Urothelium cell line (cell line): Measurements from ENCODE around the gene CAPN2.

Experiments
- DNase-seq: peaks from one replicate; pipeline ENCODE4 v3.0.0; 2011; ENCODE audit warnings: low spot score, mixed read lengths
- FAIRE-seq: peaks from 2 replicates; lab custom pipeline; 2011; peaks lifted over from hg19 to GRCh38; lab: Jason Lieb, UNC

Gene CAPN2

DNA sequence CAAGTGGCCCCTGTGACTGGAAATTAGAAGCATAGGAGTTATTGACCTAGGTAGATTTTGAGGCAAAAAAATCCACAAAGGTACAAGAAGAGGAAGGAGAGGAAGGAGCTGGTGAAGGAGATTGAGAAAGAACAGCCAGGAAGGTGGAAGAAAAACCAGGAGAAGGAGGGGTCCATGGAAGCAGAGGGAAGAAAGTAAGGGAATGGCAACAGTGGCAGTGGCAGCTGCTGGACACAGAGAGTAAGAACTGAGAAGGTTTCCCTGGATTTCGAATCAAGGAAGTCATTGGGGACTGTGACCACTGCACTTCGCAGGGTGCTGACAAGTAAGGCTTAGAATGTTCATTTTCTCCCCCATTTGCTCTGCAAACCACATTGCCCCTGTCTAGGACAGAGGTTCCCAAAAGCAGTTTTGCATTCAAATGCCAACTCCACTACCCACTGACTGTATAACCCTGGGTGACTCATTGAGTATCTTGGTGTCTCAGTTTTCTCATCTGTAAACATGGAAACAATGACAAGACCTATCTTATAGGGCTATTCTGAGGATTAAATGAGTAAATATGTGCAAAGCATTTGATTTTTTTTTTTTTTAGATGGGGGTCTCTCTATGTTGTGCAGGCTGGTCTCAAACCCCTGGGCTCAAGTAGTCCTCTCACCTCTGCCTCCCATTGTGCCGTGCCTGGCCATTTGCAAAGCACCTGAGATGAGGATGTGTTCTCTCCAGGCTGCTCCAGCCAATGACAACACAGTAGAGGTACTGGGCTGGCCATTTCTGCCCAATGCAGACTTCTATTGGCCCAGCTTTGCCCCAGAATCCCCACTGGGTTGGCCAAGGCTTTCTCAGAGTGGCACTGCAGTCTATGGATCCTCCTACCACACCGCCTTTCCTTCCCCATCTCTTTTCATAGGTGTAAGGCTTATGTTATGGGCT is 9.3 kb upstream of the CAPN2 start:
- no peak for FAIRE-seq
- no peak for DNase-seq

DNA sequence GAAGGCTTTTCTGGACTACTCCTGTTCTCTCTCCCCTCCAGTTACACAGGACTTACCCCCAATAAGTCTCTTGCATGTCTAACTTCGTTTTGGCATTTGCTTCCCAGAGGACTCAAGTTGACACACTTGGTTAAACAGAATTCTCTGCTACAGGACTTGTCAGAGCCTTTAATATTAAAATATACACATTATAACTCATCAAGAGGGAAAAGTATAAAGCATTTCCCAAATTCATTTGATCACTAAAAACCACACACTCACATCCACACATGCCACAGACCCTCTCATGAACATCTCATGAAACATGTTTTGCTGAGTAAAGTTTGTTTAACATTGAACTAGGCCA is 8.7 kb upstream of the CAPN2 start:
- DNase-seq = no peak
- FAIRE-seq = no peak

DNA sequence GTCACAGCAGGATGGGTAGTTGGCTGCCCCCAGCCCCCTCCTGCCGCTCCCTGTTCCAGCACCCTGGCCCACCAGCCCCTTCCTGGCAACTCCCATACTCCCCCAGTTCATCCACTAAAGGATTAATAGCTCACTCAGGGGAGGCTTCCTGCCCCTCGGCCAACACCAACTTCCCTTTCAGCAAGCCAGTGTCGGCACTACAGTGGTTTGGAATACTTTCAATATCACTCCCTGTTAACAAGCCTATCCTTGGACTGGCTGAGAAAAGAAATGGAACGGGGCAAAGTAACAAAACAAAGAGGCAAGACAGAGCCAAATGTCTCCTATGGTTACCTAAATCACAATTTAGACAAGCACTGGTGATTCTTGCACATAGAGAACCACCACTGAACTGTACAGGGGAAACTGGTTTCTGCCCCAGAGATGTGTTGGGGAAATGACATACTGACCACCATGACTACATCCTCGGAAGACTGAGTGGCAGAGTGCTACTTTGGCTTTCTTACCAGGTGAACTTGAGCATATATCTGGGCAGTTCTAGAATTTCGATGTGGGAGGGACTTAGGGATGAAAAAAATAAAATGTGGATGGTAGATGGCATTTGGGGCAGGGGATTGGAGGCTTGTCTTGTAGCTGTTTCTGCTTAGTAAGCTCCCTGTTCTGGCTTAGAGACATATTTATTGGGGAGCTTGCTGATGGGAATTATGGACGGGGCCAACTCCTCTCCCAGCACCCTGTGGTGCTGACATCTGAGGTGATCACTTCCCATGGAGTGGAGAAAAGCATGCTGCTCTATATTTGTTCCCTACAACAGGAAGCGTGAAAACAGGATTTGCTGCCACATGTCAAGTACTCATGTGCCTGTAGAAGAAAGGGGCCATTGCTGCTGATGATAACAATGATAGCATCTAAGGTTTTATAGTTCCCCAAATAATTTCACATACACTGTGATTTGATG is 7.1 kb upstream of the CAPN2 start:
- DNase-seq (no peak), FAIRE-seq (no peak)

DNA sequence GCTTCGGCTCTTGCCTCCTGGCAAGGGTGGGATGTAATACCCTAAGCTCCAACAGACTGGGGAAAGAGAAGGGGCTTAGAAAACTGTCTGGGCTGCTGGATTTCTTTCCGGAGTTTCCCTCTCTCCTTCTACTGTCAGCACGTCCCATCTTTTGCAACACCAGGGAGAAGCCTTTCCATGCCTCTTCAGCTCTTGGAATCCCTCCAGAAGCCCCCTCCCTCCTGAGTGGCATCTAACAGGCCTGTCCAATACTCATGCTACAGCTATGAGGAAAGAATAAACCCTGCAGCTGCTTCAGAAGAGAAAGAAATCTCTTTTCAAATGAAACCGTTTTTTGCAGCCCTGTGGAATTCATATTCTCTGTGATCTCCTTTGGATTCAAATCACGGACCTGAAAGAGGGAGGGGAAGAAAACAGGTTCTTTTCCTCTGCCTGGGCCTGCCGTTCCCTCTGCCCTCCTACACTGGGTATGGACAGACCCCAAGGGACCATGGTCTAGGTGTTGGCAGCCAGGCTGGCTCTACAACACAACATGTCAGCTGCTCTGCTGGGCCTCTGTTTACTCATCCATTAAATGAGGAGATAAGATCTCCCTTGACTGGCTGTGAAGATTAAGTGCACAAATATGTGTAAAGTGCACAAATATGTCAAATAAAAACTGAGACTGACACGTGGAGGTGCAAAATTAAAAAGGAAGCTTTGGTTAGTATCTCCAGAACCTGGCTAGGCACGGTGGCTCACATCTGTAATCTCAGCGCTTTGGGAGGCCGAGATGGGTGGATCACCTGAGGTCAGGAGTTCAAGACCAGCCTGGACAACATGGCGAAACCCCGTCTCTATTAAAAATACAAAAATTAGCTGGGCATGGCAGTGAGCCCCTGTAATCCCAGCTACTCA is 6.0 kb upstream of the CAPN2 start:
- no peak for DNase-seq
- no peak for FAIRE-seq

DNA sequence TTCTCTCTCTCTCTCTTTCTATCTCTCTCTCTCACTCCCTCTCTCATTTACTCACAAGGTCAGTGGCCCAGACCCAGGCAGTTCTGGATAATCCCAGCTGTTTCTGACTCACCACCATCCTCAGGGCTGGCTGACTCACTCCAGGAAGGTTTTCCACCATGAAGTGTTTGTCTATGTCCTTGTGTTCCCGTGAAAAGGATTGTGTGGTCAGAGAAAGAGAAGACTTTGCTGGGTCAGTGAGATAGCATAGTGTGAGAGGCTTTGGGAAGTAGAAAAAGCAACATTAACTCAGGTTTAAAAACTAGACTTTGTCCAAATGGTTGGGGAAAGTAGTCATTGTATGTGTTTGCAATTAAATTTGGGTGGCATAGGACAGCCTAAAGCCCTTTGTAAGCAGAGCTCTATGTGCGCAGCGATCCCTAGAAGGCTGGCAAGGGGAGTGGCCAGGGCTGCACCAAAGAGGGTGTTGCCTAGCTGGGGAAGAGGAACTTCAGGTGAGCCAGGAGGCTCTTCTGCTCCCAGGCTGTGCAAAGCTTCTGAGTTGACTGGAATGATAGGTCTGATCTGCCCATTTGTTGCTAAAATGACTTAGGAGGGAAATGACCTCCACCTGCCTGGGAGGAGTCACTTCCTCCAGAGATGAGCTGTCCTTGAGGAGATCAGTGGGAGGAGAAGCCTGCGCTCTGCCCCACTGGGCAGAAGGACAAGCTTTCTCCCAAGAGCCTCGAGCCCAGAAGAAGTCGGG is 4.9 kb upstream of the CAPN2 start:
- DNase-seq = peak; percentile 81
- FAIRE-seq = no peak

DNA sequence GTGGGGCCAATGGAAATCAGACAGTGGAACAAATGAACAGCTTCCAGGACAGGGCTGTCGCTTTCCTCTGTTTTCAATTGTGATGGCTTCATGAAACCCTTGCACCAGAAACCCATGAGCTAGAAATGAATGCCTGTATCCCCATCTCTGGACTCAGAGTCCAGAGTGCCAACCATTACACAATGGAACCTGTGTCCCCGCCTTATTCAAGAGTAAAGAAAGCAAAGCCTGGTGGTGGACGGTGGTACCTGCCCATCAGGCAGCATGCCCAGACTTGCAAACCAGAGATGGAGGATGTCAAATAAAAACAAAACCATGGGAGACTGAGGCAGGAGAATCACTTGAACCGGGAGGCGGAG is 4.4 kb upstream of the CAPN2 start:
- FAIRE-seq = no peak
- no peak for DNase-seq

DNA sequence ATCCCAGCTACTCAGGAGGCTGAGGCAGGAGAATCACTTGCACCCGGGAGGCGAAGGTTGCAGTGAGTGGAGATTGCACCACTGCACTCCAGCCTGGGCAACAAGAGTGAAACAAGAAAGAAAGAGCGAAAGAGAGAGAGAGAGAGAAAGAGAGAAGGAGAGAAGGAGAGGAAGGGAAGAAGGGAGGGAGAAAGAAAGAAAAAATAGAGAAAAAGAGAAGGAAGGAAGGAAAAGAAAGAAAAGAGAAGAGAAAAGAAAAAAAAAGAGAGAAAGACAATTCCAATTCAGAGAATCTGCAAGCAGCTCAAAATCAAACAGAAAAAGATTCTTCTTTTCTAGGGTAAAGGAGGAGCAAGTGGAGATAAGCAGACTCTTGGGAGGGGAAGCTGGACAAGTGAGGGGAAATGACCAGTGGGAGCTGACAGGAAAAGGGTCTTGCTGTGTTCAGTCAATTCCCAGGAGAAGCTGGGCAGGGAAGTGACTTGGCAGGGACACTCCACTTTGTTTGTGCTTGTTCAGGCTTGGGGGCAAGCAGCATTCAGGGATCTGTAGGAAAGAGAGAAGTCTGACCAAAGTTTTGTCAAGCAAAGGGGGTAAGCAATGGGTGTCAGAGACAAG is 3.6 kb upstream of the CAPN2 start:
- DNase-seq = no peak
- no peak for FAIRE-seq

DNA sequence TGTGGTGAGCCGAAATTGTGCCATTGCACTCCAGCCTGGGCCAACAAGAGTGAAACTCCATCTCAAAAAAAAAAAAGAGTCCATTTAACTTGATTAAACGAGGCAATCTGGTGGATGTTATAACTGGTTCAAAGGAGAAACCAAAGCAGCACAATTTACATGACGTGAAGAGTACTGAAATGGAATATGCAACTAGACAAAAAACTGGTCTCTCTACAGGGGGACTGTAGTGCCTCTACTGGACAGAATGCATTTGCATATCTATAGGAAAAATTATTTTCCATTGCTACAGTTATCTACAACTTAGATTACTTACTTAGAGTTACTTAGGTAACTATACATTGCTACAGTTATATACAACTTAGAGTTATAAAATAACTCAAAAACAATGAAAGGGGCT is 2.7 kb upstream of the CAPN2 start:
- DNase-seq = no peak
- no peak for FAIRE-seq

DNA sequence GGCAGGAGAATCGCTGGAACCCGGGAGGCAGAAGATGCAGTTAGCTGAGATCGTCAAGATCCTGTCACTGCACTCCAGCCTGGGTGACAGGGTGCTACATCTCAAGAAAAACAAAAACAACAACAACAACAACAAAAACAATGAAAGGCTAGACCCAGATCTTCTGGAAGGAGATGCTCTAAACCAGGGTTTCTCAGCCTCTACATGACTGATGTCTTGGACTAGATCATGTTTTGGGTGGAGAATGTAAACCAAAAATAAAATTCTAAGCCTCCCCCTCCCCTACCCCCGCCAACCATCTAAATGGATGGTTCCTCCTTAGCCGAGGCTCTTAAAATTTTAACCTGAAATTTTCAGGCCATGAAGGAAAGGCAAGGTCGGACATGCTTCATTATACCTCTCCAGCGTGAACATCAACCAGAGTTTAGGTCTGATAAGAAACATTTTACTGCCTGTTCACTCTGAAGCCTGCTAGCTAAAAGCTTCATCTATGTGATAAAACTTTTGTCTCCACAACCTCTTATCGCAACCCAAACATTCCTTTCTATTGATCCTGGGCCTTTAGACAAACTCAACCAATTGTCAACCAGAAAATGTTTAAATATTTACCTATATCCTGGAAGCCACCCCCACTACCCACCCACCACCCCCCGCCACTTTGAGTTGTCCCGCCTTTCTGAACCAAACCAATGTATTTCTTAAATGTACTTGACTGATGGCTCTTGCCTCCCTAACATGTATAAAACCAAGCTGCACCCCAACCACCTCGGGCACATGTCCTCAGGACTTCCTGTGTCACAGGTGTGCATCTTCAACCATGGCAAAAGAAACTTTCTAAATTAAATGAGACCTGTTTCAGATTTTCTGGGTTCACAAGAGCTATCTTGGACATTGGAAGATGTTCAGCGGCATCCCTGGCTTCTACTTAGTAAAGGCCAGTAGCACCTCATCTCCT is 1.9 kb upstream of the CAPN2 start:
- FAIRE-seq = no peak
- DNase-seq = no peak

DNA sequence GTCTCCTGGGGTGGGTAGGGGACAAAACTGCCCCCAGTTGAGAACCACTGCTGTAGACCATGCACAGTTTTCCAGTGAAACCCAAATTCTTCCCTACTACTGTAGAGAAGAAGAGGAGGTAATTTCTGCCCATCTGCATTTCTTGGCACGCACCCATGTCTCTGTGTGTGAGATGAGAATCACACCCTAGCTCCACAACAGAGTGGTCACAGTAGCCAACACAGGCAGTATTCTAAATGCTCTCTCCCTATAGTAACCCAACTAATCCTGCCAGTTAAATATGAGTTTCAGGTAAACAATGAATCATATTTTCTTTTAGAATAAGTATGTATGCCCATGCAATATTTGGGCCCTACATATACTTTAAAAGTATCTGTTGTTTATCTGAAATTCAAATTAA is 1.2 kb upstream of the CAPN2 start:
- no peak for FAIRE-seq
- no peak for DNase-seq

DNA sequence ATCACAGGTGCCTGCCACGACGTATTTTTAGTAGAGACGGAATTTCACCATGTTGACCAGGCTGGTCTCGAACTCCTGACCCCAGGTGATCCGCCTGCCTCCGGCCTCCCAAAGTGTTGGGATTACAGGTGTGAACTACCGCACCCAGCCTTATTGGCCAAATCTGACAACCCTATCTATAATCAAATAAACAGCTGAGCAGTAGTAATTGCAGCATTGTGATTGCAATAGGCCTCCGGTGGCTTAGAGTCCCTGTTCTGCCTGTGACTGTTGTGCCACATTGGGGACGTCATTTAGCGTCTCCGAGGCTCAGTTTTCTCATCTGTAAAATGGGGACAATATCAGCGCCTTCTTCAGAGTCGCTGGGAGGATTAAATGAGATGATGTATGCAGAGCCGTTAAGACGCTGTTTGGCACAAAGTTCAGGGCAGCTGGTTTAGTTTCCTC is 569 bp upstream of the CAPN2 start:
- no peak for FAIRE-seq
- no peak for DNase-seq

DNA sequence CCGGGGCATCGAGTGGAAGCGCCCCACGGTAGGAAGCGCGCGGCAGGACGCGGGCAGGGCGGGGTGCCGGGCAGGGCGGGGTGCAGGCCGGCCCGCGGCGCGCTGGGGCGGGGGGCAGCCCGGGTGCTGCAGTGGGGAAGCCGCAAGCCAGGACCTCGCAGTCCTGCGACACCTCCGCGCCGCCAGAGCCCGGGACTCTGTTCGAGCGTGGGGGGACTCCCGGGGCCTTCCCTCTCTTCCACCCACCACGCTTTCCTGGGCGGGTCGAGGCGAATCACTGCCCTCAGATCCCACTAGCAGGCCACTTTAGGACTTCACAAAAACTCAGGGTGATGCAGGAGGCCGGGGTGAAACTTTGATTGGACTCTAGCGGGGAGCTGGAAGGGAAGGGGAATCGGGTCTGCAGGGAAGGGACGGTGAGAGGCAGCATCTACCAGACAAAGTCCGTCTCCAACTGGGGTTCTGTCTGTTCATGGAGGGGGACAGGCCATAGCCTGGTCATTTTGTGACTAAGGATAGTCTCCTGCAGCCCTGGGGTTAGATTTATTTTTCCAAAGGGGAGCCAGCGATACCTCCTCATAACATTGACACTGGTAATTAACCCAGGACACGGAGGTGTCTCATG is 623 bp downstream of the CAPN2 start:
- FAIRE-seq = no peak
- no peak for DNase-seq

DNA sequence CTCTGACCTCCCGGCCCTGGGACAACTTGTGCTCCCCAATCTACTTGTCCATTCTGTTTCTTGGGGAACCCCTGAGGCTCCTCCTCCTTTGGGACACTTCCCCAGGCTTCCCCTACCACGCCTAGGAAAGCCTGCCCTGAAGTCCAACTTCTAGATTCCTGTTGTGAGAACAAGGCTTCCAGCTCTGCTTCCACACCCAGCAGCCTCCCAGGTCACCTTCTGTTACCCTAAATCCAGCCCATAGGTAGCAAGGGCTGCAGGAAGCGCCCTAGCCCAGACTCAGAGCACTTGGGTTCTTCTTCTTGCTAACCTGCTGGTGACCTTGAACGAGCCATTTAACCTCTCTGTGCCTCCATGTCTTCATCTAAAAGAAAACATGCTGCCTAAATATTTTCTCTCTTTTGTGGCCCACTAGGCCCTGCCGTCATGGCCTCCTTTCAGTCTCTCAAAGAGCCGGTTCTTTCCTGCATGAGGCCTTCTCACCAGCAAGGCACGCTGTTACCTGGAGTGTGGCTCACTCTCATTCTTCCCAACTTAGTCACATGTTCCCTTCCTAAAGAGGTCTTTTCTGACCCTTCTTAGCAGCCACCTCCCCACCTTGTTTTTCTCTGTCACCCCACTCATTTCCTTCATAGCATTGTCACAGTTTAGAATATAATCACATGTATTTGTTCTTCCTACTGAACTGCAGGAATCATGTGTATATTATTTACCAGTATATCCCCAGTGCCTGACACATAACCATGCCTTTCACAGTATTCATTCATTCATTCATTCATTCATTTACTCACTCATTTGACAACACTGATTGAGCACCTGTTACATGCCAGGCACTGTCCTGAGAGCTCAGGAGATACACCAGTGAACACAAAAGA is 1.4 kb downstream of the CAPN2 start:
- DNase-seq (no peak), FAIRE-seq (no peak)

DNA sequence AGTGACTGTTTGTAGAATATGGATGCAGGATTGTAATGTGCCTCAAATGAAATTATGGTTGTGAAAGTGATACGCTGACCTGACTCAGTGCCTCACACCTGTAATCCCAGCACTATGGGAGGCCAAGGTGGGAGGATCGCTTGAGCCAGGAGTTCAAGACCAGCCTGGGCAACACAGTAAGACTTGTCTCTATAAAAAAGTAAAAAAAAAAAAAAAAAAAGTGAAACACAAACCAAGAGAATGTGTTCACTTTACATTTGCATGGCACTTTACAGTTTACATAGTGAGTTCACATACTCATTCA is 2.0 kb downstream of the CAPN2 start:
- no peak for DNase-seq
- no peak for FAIRE-seq

DNA sequence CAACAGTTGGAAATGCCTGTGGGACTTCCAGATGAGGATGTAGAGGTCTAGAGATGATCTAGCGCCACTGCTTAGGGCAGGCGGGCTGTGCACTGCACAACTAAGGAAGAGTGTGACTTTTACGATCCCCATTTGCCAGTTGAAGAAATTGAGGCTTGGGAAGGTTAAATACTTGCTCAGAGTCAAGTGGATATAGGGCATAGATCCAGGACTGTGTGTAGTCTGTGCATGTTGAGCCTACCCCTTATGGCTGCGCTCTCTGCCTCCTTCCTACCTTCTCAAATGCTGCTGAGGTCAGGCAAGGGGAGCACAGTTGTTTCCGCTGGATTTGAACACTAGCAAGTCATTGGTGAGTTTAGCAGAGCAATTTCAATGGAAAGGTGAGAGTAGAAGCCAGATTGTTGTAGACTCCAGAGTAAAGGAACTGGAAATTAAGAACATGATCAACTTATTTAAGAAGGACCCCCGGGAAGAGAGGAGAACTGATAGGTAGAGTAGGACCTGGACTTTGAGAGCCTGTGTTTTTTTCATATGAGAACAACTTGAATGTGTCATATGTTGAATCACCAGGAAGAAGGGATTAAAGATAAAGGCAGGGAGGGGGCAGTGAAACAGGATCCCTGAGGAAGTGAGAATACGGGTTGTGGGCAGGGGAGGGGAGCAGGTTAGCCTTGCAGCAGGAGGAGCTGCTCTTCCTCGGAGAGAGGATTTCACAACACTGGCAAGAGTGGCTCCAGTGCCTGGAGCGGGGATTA is 2.7 kb downstream of the CAPN2 start:
- DNase-seq = peak; percentile 74
- no peak for FAIRE-seq

DNA sequence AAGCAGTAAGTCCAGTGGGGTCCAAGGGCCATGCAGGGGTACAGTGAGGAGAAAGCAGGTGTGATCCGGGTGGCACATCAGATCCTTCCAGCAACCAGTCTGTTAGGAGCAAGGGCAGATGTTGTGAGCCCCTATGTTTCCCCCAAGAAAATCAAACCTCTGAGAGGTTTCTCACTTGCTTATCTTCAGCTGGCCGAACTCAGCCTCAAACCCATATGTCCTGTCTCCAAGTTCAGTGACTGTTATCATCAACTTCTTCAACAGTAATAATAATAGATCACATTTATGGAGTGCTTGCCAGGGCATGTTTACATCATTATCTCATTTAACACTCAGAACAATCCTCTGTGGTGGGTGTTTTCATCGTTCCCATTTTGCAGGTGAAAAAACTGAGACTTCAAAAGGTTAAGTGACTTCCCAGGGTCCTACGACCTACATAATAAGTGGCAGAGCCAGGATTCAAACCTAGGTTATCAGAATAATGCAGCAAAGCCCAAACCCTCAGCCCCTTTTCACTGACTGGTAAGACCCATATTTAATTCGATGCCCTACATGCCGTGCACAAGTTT is 3.3 kb downstream of the CAPN2 start:
- no peak for FAIRE-seq
- no peak for DNase-seq
